ENCODE results near the gene SPOCD1. TPM values are rescaled to one million over a fixed set of nuclear protein-coding genes. Genes with fewer than 3 reads are reported as not detected.

SPOCD1 gene
- total RNA-seq, 2 experiments from 2014 or later = 0.79 to 0.91 TPM

GRCh38 chr1:31786366-31787060, 29.3 kb downstream of the SPOCD1 start:
- no peak for ATAC-seq
- H3K27me3 Mint-ChIP-seq = no peaks in the 10 kb centered on the region
- no peak overlapping the region for H3K4me3 Mint-ChIP-seq
- H3K9me3 Mint-ChIP-seq (ENCODE audit: low read depth) = no peaks in the 10 kb centered on the region
- H3K4me1 Mint-ChIP-seq = peaks cover 10% of the 10 kb centered on the region
- intact Hi-C loops (cut with DNase I, micrococcal nuclease) = no loop called here
- POLR2A ChIA-PET = no interaction called here
- no peaks in the 10 kb centered on the region for H3K36me3 Mint-ChIP-seq (ENCODE audit: low read depth)
- DNase-seq = no peak
- no peak overlapping the region for H3K27ac Mint-ChIP-seq
- CTCF ChIA-PET = no interaction called here

GRCh38 chr1:31785947-31786290, 29.9 kb downstream of the SPOCD1 start:
- ATAC-seq = no peak
- intact Hi-C loops (cut with DNase I, micrococcal nuclease) = no loop called here

GRCh38 chr1:31785020-31785946, 30.5 kb downstream of the SPOCD1 start:
- Mint-ChIP-seq H3K9me3 (ENCODE audit: low read depth) (no peaks in the 10 kb centered on the region), H3K4me3 (no peak overlapping the region), H3K36me3 (ENCODE audit: low read depth) (no peaks in the 10 kb centered on the region), H3K27ac (no peak overlapping the region), H3K27me3 (no peaks in the 10 kb centered on the region), H3K4me1 (peaks cover 10% of the 10 kb centered on the region)
- POLR2A ChIA-PET = interaction anchor here (0.6 kb wide), 1 partner anchor 144 kb away, joined by 3 read pairs; no protein-coding TSS in a partner anchor
- CTCF ChIA-PET = interaction anchor here (0.7 to 1.4 kb wide), 2 partner anchors 115 to 614 kb away, joined by 3 read pairs; no protein-coding TSS in a partner anchor
- ATAC-seq = no peak
- peak; percentile 4 for DNase-seq
- intact Hi-C loops (cut with DNase I, micrococcal nuclease) = no loop called here

More at GRCh38 chr1:31785947-31786290, 29.9 kb downstream of the SPOCD1 start:
- Mint-ChIP-seq H3K36me3 (ENCODE audit: low read depth) (no peaks in the 10 kb centered on the region), H3K9me3 (ENCODE audit: low read depth) (no peaks in the 10 kb centered on the region), H3K27ac (no peak overlapping the region), H3K4me1 (peaks cover 10% of the 10 kb centered on the region), H3K4me3 (no peak overlapping the region), H3K27me3 (no peaks in the 10 kb centered on the region)
- no peak for DNase-seq
- ChIA-PET POLR2A (interaction anchor here (0.6 kb wide), 1 partner anchor 145 kb away, joined by 3 read pairs; no protein-coding TSS in a partner anchor), CTCF (no interaction called here)

GRCh38 chr1:31784356-31785019, 31.3 kb downstream of the SPOCD1 start:
- DNase-seq = peak; percentile 2
- Mint-ChIP-seq H3K4me3 (no peak overlapping the region), H3K9me3 (ENCODE audit: low read depth) (no peaks in the 10 kb centered on the region), H3K36me3 (ENCODE audit: low read depth) (no peaks in the 10 kb centered on the region), H3K27me3 (no peaks in the 10 kb centered on the region), H3K27ac (no peak overlapping the region), H3K4me1 (peaks cover 7% of the 10 kb centered on the region)
- POLR2A ChIA-PET = no interaction called here
- CTCF ChIA-PET = interaction anchor here (0.7 to 1.4 kb wide), 4 partner anchors 15 to 613 kb away, joined by 3 to 4 read pairs (median 4); no protein-coding TSS in a partner anchor
- no peak for ATAC-seq
- intact Hi-C loops (cut with DNase I, micrococcal nuclease) = no loop called here

- Mint-ChIP-seq H3K4me3 (no peak overlapping the region), H3K27ac (no peak overlapping the region), H3K36me3 (ENCODE audit: low read depth) (no peaks in the 10 kb centered on the region), H3K27me3 (no peaks in the 10 kb centered on the region), H3K4me1 (peaks cover 5% of the 10 kb centered on the region), H3K9me3 (ENCODE audit: low read depth) (no peaks in the 10 kb centered on the region)
- intact Hi-C loops (cut with DNase I, micrococcal nuclease) = no loop called here
- POLR2A ChIA-PET = no interaction called here
- CTCF ChIA-PET = interaction anchor here (0.8 to 1.2 kb wide), 2 partner anchors 15 to 38 kb away, joined by 4 read pairs; no protein-coding TSS in a partner anchor
- no peak for DNase-seq
- no peak for ATAC-seq
These were observed 32.0 kb downstream of the SPOCD1 start for GRCh38 chr1:31783846-31784245.

GRCh38 chr1:31782421-31783410, 33.1 kb downstream of the SPOCD1 start:
- Mint-ChIP-seq H3K27ac (no peak overlapping the region), H3K4me1 (no peaks in the 10 kb centered on the region), H3K9me3 (ENCODE audit: low read depth) (no peaks in the 10 kb centered on the region), H3K4me3 (no peak overlapping the region), H3K36me3 (ENCODE audit: low read depth) (no peaks in the 10 kb centered on the region), H3K27me3 (no peaks in the 10 kb centered on the region)
- ChIA-PET CTCF (interaction anchor here (1.2 kb wide), 1 partner anchor 14 kb away, joined by 4 read pairs; no protein-coding TSS in a partner anchor), POLR2A (interaction anchor here (0.7 kb wide), 1 partner anchor 155 kb away, joined by 3 read pairs; the partner anchor contains the start of gene PTP4A2)
- intact Hi-C loops (cut with DNase I, micrococcal nuclease) = no loop called here
- DNase-seq (no peak), ATAC-seq (no peak)

GRCh38 chr1:31781756-31782371, 34.0 kb downstream of the SPOCD1 start:
- DNase-seq = no peak
- ATAC-seq = peak; percentile 47
- Mint-ChIP-seq H3K27ac (no peak overlapping the region), H3K9me3 (ENCODE audit: low read depth) (no peaks in the 10 kb centered on the region), H3K4me1 (no peaks in the 10 kb centered on the region), H3K36me3 (ENCODE audit: low read depth) (no peaks in the 10 kb centered on the region), H3K27me3 (no peaks in the 10 kb centered on the region), H3K4me3 (no peak overlapping the region)
- ChIA-PET POLR2A (interaction anchor here (0.7 kb wide), 1 partner anchor 156 kb away, joined by 3 read pairs; the partner anchor contains the start of gene PTP4A2), CTCF (no interaction called here)
- intact Hi-C loops (cut with DNase I, micrococcal nuclease) = no loop called here

GRCh38 chr1:31781138-31781755, 34.6 kb downstream of the SPOCD1 start:
- no peak for ATAC-seq
- DNase-seq = no peak
- H3K9me3 Mint-ChIP-seq (ENCODE audit: low read depth) = no peaks in the 10 kb centered on the region
- H3K4me1 Mint-ChIP-seq = no peaks in the 10 kb centered on the region
- H3K4me3 Mint-ChIP-seq = no peak overlapping the region
- ChIA-PET CTCF (no interaction called here), POLR2A (no interaction called here)
- intact Hi-C loops (cut with DNase I, micrococcal nuclease) = no loop called here
- H3K27me3 Mint-ChIP-seq = peaks cover 5% of the 10 kb centered on the region
- no peaks in the 10 kb centered on the region for H3K36me3 Mint-ChIP-seq (ENCODE audit: low read depth)
- H3K27ac Mint-ChIP-seq = no peak overlapping the region

- no peaks in the 10 kb centered on the region for H3K9me3 Mint-ChIP-seq (ENCODE audit: low read depth)
- no peaks in the 10 kb centered on the region for H3K4me1 Mint-ChIP-seq
- CTCF ChIA-PET = no interaction called here
- no peak overlapping the region for H3K4me3 Mint-ChIP-seq
- no peak for ATAC-seq
- intact Hi-C loops (cut with DNase I, micrococcal nuclease) = no loop called here
- H3K27me3 Mint-ChIP-seq = peaks cover 6% of the 10 kb centered on the region
- POLR2A ChIA-PET = no interaction called here
- no peak overlapping the region for H3K27ac Mint-ChIP-seq
- no peaks in the 10 kb centered on the region for H3K36me3 Mint-ChIP-seq (ENCODE audit: low read depth)
- DNase-seq = no peak
These were observed 35.2 kb downstream of the SPOCD1 start for GRCh38 chr1:31780632-31781031.

- CTCF ChIA-PET = interaction anchor here (0.6 to 1.1 kb wide), 4 partner anchors 12 to 376 kb away, joined by 3 to 5 read pairs (median 3); no protein-coding TSS in a partner anchor
- no peaks in the 10 kb centered on the region for H3K9me3 Mint-ChIP-seq (ENCODE audit: low read depth)
- DNase-seq (no peak), ATAC-seq (no peak)
- H3K27ac Mint-ChIP-seq = no peak overlapping the region
- intact Hi-C loops (cut with DNase I, micrococcal nuclease) = no loop called here
- POLR2A ChIA-PET = interaction anchor here (0.7 kb wide), 1 partner anchor 134 kb away, joined by 6 read pairs; no protein-coding TSS in a partner anchor
- no peaks in the 10 kb centered on the region for H3K36me3 Mint-ChIP-seq (ENCODE audit: low read depth)
- H3K4me1 Mint-ChIP-seq = no peaks in the 10 kb centered on the region
- H3K27me3 Mint-ChIP-seq = peaks cover 10% of the 10 kb centered on the region
- H3K4me3 Mint-ChIP-seq = no peak overlapping the region
These were observed 36.1 kb downstream of the SPOCD1 start for GRCh38 chr1:31779687-31780086.
